Measurements from ENCODE around the gene FPR1.

Gene FPR1

DNA sequence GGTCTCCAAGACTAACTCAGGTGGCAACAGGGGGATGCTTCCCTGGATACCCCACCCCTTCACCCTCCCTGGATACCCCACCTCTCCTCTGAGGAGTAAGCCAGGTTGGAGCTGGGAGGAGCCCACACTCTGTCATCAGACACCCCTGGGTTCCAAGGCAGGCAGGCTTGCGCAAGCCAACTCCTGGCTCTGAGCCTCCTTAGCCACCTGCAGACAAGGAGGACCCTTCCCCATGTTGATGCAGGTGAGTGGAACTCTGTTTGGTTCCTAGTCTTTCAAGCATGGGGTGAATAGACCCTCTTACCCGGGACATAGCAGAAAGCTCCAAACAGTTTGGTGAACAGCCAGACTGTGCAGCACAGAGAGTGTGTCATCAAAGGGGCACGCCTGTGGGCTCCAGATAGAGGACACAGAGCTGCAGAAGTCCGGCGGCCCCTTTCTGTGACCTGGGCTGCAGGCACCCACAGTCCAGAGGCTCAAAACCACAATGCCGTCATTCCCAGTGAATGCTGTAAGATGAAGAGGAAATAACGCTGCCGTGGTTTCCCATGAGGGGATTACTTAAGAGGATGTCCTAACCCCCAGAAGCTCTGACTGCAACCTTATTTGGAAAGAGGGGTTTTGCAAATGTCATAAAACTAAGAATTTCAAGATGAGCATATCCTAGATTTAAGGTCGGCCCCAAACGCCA lies 15.8 kb downstream of the FPR1 start:
- DNase-seq: no peak

- no peak for DNase-seq
Measured at GRCh38 chr19:51733742-51734522, 17.7 kb downstream of the FPR1 start.

DNA sequence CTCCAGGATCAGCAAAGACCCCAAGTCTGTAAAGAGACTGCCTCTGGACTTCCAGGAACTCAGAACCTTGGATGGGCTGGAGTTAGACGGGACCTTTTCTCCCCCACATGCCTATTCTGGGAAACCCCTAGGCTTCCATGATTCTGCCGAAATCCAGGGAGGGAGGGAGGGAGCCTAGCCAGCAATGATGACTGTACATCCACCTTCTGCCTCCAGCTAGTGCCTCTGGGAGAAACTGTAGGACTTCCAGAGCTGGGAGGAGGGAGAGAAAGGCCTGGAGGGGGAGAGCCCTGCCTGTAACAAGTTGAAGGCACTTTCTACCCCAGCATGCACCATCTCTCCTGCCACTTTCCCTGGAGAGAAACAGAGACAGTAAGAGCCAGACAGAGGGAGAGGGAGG lies 21.9 kb downstream of the FPR1 start:
- no peak for DNase-seq

DNA sequence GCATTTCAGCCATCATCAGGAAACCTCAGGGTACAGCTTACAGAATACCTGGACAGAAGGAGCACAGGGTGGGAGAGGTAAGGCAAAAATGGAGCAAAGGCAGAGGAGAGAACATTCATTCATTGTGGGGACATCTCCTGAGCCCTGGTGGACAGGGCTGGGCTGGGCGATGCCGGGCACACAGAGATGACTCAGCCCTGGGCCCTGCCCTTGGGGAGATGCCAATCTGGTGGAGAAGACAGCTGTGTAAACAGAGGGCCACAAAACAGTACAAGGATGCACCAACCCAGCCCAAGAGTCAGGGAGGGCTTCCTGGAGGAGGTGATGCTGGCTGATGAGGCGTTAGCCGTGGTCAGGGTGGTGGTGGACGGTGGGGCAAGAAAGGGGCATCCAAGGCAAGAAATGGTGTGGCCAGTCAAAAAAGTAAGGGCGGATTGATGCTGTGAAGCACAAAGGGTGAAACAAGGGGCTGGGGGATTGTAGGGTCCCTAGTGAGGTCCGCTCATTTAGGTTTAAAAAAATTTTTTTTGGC lies 24.3 kb downstream of the FPR1 start:
- DNase-seq: no peak

- DNase-seq: no peak
Measured at GRCh38 chr19:51726049-51726448, 25.6 kb downstream of the FPR1 start.

DNA sequence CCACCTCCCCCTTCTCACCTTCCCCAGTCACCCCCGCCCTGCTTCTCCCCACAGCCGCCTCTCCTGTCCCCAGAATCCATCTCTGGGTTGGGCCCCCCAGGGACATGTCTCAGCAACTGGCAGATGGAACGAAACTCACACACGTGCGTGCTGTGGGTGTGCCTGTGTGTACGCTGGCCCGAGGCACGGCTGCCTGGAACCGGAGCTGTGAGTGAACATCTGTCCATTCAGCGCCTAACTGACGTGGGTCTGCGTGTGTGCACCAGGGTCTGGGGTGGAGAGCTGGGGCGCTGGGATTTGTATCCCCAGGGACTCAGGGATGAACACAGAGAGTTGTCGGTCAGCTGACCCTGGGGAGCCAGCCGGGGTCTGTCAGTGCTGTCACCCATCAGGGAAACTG lies 27.1 kb downstream of the FPR1 start:
- DNase-seq: no peak

GRCh38 chr19:51722492-51722891 lies 29.2 kb downstream of the FPR1 start:
- no peak for DNase-seq

GRCh38 chr19:51721905-51722304 lies 29.8 kb downstream of the FPR1 start:
- DNase-seq: no peak

DNA sequence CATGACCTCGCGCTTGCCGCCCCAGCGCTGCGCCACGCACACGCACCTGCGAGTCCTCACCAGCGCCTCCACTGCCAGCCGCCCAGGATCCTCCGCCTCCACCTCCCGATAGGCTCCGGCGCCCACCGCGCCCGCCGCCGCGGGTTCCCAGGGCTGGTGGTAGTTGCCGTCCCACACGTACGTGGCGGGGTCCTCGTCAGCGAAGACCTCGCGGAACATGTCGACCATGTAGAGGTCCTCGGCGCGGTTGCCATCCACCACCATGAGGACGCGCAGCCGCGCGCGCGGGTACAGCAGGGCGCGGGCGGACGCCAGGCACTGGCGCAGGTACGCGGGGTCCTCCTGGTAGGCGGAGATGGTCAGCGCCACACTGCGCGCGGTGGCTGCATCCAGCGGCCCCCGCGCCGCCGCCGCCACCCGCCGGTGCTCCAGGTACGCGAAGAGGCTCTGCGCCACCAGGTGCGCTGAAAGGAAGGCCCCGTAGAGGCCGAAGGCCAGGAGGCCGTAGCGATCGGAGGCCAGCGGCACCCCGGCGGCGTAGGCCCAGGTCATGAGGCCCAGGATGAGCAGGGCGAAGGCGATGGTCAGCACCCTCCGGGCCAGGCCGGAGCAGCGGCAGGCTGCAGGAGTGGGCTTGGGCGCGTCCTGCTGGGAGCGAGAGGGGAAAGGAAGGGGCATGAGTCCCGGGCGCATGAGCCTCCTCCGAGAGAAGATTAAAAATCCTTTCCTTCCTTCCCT lies 32.3 kb downstream of the FPR1 start:
- no peak for DNase-seq

DNA sequence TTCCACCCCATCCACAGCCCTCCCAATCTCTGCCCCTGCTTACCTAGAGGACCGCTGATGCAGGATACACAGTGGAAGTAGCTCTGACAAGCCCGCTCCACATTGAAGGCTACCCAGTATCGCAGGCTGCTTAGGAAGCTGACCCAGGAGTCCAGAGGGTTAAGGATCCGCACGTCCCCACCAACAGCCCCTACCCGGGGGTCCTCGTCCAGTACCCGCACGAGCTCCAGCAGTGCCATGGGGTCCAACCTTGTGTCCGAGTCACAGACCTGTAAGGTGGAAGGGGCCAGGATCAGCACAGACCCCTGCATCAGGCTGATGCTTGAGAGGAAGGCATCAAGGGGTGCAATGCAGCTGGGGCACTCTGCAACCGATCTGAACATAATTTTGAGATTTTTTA lies 34.8 kb downstream of the FPR1 start:
- no peak for DNase-seq

DNA sequence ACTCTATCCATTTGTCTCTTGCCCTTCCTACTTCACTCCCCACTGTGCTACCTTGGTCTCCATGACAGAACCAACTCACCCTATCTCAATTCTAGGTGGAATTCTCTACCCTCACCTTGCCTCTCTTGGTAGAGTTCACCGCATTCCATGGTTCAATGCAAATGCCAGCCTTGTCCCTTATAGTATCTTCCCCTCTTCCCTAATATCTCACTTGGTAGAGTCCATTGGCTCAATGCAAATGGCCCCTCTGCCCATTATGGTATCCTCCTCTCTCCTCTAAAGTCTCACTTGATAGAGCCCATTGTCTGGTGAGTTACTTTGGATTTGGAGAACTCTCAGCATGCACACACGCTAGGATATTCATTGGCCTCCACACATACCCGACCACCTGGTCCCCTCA lies 35.8 kb downstream of the FPR1 start:
- DNase-seq: no peak

GRCh38 chr19:51714848-51715247 lies 36.8 kb downstream of the FPR1 start:
- DNase-seq: no peak

DNA sequence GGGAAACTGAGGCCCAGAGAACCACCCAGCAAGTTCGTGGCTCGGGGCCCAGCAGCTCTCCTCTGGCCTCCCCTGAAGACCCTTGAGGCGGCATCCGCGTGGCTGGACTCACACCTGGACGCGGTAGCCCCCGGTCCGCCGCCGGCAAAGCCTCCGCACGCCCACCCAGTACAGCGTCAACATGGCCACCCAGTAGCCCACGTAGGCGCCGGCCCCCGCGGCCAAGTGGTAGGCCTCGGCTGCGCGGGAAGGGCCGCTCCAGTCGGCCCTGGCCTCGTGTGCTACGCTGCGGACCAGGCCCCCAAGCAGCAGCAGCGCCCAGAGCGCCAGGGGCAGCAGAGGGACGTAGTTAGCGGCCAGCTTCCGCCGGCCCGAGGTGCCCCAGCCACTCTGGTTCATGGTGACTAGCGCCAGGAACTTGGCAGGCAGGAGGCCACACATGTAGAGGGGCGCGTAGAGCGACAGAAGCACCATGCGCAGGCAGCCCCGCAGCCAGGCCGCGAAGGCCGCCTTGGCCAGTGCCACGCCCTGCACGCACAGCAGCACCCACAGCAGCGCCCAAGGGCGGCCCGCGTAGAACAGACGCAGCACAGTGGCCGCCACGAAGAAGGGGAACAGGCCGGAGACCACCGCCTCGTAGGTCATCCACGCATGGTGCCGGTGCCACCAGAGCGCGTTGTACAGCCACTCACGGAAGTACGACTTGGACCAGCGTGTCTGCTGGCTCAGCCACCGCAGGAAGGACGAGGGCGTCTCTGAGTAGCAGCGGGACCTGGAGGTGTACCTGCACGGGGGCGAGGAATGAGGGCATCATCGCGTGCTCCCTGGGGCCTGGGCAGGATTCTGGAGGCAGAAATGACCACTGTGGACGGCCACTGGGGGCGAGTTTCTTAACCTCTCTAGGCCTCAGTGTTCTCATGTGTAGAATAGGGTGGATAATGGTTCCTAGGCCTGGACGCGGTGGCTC lies 38.1 kb downstream of the FPR1 start:
- DNase-seq: no peak

DNA sequence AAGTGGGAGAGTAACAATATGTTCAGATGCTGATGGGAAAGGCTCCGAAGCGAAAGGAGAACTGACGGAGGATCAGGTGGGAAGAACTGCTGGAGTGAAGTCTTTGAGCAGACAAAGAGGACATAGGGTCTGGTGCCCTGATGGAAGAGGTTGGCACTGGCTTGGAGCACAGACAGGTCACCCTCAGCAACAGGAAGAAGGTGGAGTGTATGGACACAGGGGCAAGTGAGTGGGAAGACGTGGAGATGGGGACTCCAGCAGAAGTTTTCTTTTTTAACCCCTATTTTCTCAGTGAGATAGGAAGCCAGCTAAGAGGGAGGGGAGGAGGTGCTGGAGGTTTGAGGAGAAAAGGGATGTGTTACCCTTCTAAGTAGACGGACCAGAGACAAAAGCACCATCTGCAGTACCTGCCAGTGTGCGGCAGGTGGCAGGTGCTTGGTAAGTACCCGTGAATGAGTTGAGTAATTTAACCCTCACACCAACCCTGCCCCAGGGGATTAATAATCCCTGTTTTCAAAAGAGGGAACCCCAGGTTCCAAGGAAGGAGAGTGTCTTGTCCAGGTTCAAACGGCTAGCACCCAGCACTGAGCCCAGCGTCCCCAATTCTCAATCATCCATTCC lies 39.1 kb downstream of the FPR1 start:
- DNase-seq: no peak

DNA sequence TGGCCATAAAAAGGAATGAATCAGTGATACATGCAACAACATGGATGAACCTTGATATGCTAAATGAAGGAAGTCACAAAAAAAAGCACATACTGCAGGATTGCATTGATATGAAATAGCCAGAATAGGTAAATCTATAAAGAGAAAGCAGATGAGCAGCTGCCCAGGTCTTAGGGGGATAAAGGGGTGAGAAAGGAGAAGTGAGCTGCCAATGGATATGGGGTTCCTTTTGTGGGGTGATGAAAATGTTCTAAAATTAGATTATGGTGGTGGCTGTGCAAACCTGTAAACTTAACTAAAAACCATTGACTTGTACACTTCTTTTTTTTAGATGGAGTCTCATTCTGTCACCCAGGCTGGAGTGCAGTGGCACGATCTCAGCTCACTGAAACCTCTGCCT lies 40.0 kb downstream of the FPR1 start:
- no peak for DNase-seq

- DNase-seq: no peak
Measured at GRCh38 chr19:51710163-51710562, 41.5 kb downstream of the FPR1 start.

DNA sequence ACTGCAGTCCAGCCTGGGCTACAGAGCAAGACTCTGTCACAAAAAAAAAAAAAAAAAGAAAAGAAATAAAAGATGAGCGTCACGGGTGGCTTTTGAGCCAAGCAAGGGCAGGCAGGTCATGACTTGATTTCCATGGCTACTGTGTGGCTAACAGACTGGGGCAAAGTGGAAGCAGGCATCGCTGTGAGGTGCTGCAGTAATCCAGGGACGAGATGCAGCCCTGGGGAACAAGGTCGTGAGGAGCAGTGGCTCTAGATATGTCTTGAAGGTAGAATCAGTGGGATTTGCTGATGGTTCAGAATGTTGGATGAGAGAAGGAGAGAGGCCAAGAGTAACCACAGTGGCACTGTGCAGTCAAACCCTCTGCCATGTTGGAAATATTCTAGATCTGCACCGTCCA lies 42.1 kb downstream of the FPR1 start:
- DNase-seq: no peak

DNA sequence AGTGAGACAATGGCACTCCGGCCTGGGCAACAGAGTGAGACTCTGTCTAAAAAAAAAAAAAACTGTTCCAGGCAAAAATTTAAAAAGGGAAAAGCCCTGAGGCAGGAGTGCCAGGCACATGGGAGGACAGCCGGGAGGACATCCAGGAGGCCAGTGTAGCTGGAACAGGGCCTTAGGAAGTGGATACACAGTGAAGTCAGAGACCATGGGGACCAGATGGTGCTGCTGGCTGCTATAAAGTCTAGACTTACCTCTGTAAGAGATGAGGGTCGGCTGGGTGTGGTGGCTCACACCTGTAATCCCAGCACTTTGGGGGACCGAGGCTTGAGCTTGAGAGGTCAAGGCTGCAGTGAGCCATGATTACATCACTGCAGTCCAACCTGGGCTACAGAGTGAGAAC lies 42.9 kb downstream of the FPR1 start:
- no peak for DNase-seq

- no peak for DNase-seq
Measured at GRCh38 chr19:51706885-51707284, 44.8 kb downstream of the FPR1 start.

- no peak for DNase-seq
Measured at GRCh38 chr19:51706296-51706695, 45.4 kb downstream of the FPR1 start.

- no peak for DNase-seq
Measured at GRCh38 chr19:51704626-51705025, 47.1 kb downstream of the FPR1 start.
